Body of pancreas (tissue), 4 donors: ENCODE measurements around the gene SSR2. TPM values are rescaled to one million over a fixed set of nuclear protein-coding genes. Genes with fewer than 3 reads are reported as not detected.

Source experiments
- ATAC-seq: fragments of 150-250 bp; one replicate; pipeline ENCODE4 v1.9.1; 2016
- DNase-seq, 4 donors: peaks; one replicate each; pipeline ENCODE4 v3.0.0-alpha.2; 2019
- H3K27ac ChIP-seq, 4 donors: fragments of 200-600 bp; sonication (generic); 1 replicate in 3 of 4; 2 replicates in 1 of 4; pipeline versions ENCODE4 v1.5.1 to v1.6.1; 2016 to 2019; ENCODE audit warnings: mild to moderate bottlenecking in 1 of 4, mixed read lengths in 1 of 4, moderate library complexity in 1 of 4
- H3K27me3 ChIP-seq, 2 donors: fragments of 200-600 bp; sonication (generic); one replicate each; pipeline ENCODE4 v1.6.0; 2016; ENCODE audit warnings: mild to moderate bottlenecking in 1 of 2
- H3K36me3 ChIP-seq, 2 donors: fragments of 200-600 bp; sonication (generic); replicated peaks in 1 of 2; 2 replicates each; pipeline ENCODE4 v1.5.1; 2016; ENCODE audit warnings: low read depth in 2 of 2; ENCODE audit not compliant: insufficient read depth in 1 of 2
- H3K4me1 ChIP-seq: fragments of 200-600 bp; sonication (generic); one replicate; pipeline ENCODE4 v1.6.0; 2016
- H3K4me3 ChIP-seq, 2 donors: fragments of 200-600 bp; sonication (generic); 1 replicate in 1 of 2; 2 replicates in 1 of 2; pipeline ENCODE4 v1.5.1; 2016 to 2019
- H3K9me3 ChIP-seq, 3 donors: fragments of 200-600 bp; sonication (generic); 1 replicate in 2 of 3; 2 replicates in 1 of 3; pipeline ENCODE4 v1.5.1; 2016
- POLR2A ChIP-seq, 3 donors: fragments of 450-650 bp; IDR thresholded peaks; one replicate each; pipeline ENCODE4 v1.6.1; 2016; ENCODE audit warnings: antibody characterized with exemption in 3 of 3, mild to moderate bottlenecking in 2 of 3
- WGBS, 2 donors: methylation state at CpG; one replicate each; pipeline ENCODE4 v1.1.5; 2017; 5-methylcytosine and 5-hydroxymethylcytosine counted together
- intact Hi-C: fragments of 100-400 bp; cut with DNase I; formaldehyde crosslinking; loops from one replicate; pipeline ENCODE4 v1.15.1; 2023
- total RNA-seq, 2 donors: library from RNA; depleted of rRNA; stranded (reverse); fragments of >200 nt; gene quantifications; one replicate each; pipeline ENCODE4 v1.1.0, GENCODE V29; 2016
- TF ChIP-seq, protein P1 (sequence below), 7 experiments: fragments of 450-650 bp in 4 of 7; fragments of 200-600 bp in 3 of 7; sonication (generic) in 3 of 7; IDR thresholded peaks; one replicate each; pipeline ENCODE4 v1.5.1; 2016 to 2019; ENCODE audit warnings: antibody characterized with exemption in 7 of 7

Gene SSR2
- total RNA-seq, 2 donors from 2014 or later, result 179 to 291 TPM

DNA sequence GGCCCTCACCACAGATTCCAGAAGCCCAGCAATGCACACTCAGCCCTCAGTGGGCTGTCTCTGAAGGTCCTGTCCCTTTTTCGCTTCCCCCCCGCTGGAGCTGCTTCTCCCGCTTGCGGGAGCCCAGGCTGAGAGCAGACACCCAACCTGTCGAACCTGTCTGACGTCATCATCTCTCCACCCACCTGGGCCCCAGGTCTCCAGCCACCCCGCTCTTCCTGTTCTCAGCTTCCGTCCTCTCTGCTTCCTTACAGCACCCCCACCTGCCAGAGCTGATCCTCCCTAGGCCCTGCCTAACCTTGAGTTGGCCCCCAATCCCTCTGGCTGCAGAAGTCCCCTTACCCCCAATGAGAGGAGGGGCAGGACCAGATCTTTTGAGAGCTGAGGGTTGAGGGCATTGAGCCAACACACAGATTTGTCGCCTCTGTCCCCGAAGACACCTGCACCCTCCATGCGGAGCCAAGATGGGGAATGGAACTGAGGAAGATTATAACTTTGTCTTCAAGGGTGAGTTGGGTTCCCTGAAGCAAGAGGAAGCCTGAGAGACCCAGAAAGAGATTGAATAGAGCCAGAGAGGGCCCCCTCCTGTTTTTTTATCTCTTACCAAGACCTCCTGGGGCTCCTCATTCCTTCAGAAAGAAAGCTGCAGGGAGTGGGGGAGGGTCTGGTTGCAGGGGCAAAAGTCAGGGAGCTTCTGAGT, 40.3 kb upstream of the SSR2 start, which contains the start of gene RAB25:
RAB25 (plus strand) TSS at position 224 of the 700 bp plus-strand sequence; CDS start at position 465, 241 bp downstream.
- H3K9me3 ChIP-seq, result no peaks in the 10 kb centered on the region
- TF ChIP-seq, protein P1, sequence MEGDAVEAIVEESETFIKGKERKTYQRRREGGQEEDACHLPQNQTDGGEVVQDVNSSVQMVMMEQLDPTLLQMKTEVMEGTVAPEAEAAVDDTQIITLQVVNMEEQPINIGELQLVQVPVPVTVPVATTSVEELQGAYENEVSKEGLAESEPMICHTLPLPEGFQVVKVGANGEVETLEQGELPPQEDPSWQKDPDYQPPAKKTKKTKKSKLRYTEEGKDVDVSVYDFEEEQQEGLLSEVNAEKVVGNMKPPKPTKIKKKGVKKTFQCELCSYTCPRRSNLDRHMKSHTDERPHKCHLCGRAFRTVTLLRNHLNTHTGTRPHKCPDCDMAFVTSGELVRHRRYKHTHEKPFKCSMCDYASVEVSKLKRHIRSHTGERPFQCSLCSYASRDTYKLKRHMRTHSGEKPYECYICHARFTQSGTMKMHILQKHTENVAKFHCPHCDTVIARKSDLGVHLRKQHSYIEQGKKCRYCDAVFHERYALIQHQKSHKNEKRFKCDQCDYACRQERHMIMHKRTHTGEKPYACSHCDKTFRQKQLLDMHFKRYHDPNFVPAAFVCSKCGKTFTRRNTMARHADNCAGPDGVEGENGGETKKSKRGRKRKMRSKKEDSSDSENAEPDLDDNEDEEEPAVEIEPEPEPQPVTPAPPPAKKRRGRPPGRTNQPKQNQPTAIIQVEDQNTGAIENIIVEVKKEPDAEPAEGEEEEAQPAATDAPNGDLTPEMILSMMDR (IDR thresholded peaks at IDR 0.05), result no peak
- peak; percentile 61 to 87 (median 84) for TF ChIP-seq POLR2A (IDR thresholded peaks at IDR 0.05)
- 11 to 18% methylated on average over 11 of the region's 11 CpGs for WGBS, 2 donors
- ATAC-seq (peak; percentile 98), DNase-seq (peak; percentile 87 to 93 (median 92))
- H3K4me3 ChIP-seq, result peak within 1 kb of the TSS; percentile 5 to 22
- H3K36me3 ChIP-seq, result no peaks in the 10 kb centered on the region
- intact Hi-C loops, result no loop called here
- peaks cover 32% of the 10 kb centered on the region for H3K4me1 ChIP-seq
- H3K27me3 ChIP-seq, result no peaks in the 10 kb centered on the region
- H3K27ac ChIP-seq, result peak within 1 kb of the TSS; percentile 52 to 83 (median 73)

- WGBS, 2 donors, result 95 to 100% methylated on average over 1 of the region's 1 CpG
- H3K4me3 ChIP-seq, result no peak overlapping the region
- intact Hi-C loops, result no loop called here
- no peaks in the 10 kb centered on the region for H3K9me3 ChIP-seq
- no peaks in the 10 kb centered on the region for H3K36me3 ChIP-seq
- H3K27ac ChIP-seq, result no peak overlapping the region
- ATAC-seq (no peak), DNase-seq (no peak)
- H3K4me1 ChIP-seq, result peaks cover 27% of the 10 kb centered on the region
- H3K27me3 ChIP-seq, result no peaks in the 10 kb centered on the region
- TF ChIP-seq, protein P1 (IDR thresholded peaks at IDR 0.05), result no peak
- no peak for TF ChIP-seq POLR2A (IDR thresholded peaks at IDR 0.05)
Measured at GRCh38 chr1:156056326-156056849, 35.6 kb upstream of the SSR2 start.

DNA sequence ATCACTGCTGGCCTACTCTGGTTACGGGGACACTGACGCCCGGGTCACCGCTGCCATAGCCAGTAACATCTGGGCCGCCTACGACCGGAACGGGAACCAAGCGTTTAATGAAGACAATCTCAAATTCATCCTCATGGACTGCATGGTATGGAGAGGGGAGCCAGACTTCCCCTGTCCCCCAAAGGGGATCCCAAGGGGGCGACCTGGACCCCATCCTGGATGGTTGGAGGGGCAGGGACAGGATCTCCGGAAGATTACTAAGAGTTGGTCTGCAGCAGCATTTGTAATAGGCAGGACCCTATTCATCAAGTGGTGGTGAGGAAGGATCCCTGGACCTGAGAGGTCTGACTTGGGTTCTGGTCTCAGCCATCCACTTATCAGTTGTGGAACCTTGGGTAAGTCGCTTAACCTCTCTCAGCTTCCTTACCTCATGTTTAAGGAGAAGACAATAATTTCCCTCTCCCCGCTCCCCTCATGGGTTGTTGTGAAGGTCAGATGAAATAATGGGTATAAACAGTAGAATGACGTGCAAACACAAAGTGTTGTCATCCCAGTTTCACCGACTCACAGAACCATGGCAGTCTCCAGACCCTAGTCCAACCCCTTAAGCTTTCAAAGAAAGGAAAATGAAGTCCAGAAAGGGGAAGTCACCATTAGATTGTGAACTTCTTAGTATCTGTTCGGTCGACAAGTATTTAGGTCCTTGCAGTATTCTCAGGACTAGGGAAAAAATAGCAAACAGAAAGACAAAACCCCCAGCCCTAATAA, 34.7 kb upstream of the SSR2 start:
- intact Hi-C loops, result no loop called here
- peak overlapping the region; percentile 55 to 95 (median 93) for H3K27ac ChIP-seq
- peak overlapping the region; percentile 81 to 89 for H3K4me3 ChIP-seq
- H3K4me1 ChIP-seq, result peaks cover 22% of the 10 kb centered on the region
- no peak for DNase-seq
- no peaks in the 10 kb centered on the region for H3K9me3 ChIP-seq
- WGBS, 2 donors, result 11 to 48% methylated on average over 6 to 17 of the region's 17 CpGs
- no peak for ATAC-seq
- H3K36me3 ChIP-seq, result no peaks in the 10 kb centered on the region
- no peak for TF ChIP-seq POLR2A (IDR thresholded peaks at IDR 0.05)
- TF ChIP-seq, protein P1 (IDR thresholded peaks at IDR 0.05), result no peak
- H3K27me3 ChIP-seq, result no peaks in the 10 kb centered on the region

- intact Hi-C loops, result no loop called here
- WGBS, 2 donors, result 0% methylated on average over 28 to 48 of the region's 53 CpGs
- Histone ChIP-seq H3K27me3 (no peaks in the 10 kb centered on the region), H3K36me3 (peaks cover 0 to 2% of the 10 kb centered on the region in 2 donors), H3K9me3 (no peaks in the 10 kb centered on the region), H3K4me3 (peak within 1 kb of the TSS; percentile 81 to 89), H3K27ac (peak within 1 kb of the TSS; percentile 92 to 95 (median 94)), H3K4me1 (peaks cover 18% of the 10 kb centered on the region)
- TF ChIP-seq, protein P1 (IDR thresholded peaks at IDR 0.05), result peak in 2 of 7 experiments; percentile 4 to 12
- peak; percentile 31 to 79 (median 74) for TF ChIP-seq POLR2A (IDR thresholded peaks at IDR 0.05)
- ATAC-seq (peak; percentile 88), DNase-seq (peak; percentile 96 to 98 (median 98))
Measured at GRCh38 chr1:156054500-156055280, 33.9 kb upstream of the SSR2 start, which contains the start of gene LAMTOR2. TSS of gene LAMTOR2 (plus strand) at chr1:156054782. CDS start at chr1:156054890, 108 bp downstream.
